Activated CD8-positive, alpha-beta memory T cell treated with anti-CD3 and anti-CD28 coated beads, Interleukin-2, amount 50 U/mL, for 1 hour (primary cell): ENCODE results near the gene TRAF3IP1.
"Not testable (repeated sequence)": the region's sequence is repeated elsewhere in the genome, so short reads cannot be mapped to it uniquely, and the experiment has no call there.

Source experiments
- DNase-seq: peaks from one replicate; pipeline ENCODE4 v3.0.0-alpha.2; 2020; ENCODE audit errors: extremely low read depth

Gene TRAF3IP1, protein sequence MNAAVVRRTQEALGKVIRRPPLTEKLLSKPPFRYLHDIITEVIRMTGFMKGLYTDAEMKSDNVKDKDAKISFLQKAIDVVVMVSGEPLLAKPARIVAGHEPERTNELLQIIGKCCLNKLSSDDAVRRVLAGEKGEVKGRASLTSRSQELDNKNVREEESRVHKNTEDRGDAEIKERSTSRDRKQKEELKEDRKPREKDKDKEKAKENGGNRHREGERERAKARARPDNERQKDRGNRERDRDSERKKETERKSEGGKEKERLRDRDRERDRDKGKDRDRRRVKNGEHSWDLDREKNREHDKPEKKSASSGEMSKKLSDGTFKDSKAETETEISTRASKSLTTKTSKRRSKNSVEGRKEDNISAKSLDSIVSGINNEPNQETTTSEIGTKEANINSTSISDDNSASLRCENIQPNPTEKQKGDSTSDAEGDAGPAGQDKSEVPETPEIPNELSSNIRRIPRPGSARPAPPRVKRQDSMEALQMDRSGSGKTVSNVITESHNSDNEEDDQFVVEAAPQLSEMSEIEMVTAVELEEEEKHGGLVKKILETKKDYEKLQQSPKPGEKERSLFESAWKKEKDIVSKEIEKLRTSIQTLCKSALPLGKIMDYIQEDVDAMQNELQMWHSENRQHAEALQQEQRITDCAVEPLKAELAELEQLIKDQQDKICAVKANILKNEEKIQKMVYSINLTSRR

DNA sequence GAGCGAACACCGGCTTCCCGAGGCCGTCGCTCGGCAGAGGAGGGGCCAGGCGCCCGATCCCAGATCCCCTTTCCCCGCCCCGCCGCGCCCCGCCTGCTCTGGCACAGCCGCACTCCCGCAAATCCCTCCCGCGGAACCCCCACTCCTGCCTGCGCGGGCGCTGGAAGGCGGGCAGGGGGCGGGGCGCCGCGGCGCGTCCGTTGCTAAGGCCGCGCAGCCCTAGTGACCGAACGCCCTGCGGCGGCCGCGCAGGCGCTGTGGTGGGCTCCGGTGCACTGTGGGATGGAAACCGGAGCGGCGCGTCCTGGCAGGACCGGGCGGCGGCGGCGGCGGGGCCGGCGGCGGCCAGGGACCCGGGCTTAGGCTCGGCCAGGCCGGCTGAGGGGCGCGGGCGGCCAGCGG lies at the start of gene TRAF3IP1:
Gene TRAF3IP1, plus strand, starts transcription at position 273 of the 402 bp plus-strand sequence. CDS start 145 bp downstream, outside the sequence.
- DNase-seq, result peak; percentile 42

DNA sequence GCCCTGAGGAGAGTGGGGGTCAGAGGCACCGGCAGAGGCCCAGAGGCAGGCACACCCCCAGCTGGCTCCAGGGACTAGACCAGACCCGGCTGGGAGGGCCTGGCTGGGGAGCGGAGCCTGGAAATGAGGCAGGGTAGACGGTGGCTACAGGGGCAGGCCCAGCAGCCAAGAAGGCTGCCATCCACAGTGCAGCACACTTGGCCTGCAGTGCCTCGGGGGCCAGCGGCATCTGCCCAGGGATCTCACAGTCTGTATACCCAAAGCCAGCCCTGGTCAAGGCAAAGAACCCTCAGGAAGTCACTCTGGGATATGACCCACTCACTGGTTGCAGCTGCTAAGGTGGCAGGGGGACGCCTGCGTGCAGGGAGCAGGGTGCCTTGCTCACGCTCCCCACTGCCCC lies 49.7 kb upstream of the TRAF3IP1 start:
- no peak for DNase-seq

DNA sequence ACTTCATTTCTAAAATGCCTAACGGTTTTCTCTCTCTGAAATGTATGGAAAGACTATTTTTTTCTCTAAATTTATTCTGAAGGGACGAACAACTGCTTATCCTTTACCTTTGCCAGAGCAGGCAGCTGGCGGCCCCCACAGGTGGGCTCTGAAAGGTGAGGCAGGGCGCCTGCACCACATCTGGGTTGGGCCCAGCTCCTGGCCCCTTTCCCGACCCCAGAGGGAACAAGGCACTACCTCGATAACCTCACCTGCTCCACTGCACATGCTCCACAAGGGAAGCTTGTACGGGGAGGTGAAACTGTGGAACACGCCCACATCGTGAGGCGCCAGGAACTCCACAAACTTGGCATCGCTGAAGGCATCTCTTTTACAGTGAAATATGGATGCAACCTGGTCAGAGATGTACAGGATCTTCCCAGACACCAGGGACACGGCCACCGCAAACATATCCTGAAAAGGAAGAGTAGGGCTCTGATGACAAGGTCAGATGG lies 49.2 kb upstream of the TRAF3IP1 start:
- no peak for DNase-seq

DNA sequence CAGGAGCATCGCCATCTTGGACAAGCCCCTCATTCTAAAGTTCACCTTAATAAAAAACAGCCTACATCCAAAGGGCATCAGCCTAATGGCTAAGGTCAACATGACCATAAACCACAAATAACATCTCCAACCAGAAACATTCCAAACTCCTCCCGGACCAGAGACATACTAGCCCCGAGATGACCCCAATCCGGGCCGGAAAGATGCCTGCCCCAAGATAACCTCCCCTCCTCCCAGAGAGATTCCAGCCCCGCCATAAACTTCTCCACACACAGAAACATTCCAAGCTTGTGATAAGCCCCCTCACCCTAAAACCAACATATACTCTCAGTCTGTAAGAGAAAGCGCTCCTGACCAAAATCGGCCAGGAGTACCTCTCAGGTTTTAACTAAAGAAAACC lies 48.6 kb upstream of the TRAF3IP1 start:
- not testable (repeated sequence) for DNase-seq

DNA sequence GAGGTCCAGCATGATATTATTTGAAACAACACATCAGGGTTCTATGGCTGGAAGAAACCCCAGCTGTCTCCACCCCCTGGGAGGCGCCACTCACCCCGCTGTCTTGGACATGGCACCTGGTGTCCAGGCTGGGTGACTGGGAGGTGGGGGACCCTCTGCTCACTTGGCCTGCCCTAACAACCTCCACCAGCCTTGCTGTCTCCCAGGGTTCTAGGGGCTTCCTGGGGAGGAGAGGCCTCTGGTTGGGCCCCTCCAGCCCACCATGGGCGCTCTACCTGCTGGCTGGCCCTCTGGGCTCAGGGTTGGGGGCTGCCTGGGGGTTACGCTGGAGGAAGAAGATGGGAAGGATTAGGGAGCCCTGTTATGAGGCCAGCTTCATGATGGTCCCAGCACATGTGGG lies 48.2 kb upstream of the TRAF3IP1 start:
- no peak for DNase-seq

DNA sequence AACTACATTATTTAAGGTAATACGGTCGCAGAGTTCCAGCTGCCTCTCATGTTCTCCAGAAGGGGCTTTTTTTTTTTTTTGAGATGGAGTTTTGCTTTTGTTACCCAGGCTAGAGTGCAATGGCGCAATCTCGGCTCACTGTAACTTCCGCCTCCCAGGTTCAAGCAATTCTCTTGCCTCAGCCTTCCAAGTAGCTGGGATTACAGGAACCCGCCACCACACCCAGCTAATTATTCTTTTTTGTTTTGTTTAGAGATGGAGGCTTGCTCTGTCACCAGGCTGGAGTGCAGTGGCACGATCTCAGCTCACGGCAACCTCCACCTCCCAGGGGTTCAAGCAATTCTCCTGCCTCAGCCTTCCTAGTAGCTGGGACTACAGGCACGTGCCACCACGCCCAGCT lies 46.9 kb upstream of the TRAF3IP1 start:
- not testable (repeated sequence) for DNase-seq

DNA sequence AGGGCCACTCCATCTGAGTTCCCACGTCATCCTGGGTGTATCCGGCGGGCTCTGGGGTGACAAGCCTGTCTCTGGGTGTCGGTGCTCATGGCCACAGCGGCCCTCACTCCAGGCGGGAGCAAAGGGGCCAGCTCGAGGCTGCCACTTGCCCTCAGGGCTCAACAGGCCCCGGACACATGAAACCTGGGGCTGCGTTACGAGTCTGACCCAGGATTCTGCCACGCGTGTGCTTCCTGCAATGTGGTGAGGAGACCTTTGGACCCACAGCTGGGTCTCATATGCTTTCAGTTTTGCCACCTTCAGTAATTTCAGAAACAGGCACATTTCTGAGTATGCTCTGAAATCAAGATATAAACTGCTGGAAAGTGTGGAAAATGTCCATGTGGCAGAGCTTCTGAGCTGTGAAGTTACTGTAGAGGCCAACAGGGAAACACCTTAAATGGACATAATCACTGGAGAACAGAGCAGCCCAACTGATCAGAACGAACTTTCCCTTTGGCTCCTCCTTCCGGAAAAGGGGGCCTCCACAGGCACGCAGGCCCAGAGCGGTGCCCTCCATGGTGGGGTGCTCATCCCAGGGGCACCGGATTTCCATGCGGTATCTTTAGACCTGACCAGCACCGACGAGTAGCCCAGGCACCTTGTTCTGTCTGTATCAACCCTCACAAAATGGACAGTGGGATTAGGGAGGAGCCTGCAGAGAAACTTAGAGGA lies 46.0 kb upstream of the TRAF3IP1 start:
- no peak for DNase-seq

DNA sequence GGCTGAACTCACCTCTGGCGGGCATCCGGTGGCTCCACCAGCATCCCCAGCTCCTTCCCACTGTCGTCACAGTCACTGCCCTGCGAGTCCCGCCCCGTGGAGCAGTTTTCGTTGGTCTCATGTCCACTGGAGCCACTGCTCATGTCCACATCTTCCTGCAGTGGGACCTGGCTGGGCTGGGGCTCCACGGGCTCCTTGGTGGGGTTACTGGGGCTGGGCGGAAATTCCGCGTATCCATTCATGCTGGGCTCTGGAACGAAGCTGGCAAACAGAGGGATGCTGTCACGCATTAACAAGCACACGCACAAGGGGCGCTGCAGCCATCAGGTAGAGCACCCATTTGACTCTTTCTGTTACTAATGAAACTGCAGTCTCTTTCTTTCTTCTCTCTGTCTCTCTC lies 42.6 kb upstream of the TRAF3IP1 start:
- no peak for DNase-seq

DNA sequence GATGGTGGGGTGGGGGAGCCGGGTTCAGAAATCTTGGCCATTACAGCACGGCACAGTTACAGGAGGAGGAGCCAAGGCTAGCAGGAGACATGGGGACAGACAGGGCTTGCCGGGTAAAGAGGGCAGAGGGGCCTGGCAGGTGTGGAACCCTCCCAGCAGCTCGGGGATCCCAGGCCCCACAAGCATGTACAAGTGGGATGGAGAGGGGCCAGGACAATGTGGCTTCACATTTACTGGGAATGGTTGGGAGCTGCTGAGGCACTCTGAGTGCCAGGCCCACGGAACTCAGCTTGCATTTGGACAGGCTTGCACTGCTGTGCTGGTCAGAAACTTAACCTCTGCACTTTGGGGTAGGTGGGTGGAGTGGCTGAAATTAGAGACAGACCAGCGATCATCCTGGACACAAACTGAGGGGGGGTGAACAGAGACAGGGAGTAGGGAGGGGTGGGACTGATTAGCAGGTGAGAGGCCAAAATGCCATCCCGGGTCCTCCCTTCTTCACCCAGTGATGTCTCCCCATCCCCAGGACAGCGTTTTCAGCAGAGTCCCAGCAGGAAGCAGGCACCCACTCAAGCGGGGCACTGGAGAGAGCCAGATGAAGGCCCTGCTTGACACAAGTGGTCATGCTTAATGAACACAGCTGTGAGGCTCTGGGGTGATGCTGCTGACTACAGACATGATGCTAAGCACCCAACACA lies 41.5 kb upstream of the TRAF3IP1 start:
- DNase-seq, result no peak

DNA sequence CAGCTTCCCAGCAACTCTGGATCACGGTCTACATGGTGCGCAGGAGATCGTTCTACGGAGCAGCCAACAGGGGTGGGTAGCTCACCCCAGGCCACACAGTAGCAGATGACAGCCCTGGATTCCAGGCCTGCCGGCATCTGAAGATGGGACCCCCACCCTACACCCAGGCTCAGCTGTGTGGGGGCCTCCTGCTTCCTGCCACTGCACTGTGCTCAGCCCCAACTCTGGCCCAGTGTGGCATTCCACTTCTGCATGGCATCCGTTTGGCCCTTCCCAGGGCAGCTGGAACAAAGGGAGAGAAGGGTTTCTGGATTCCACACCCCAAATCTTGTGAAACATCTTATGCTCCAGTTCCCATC lies 41.0 kb upstream of the TRAF3IP1 start:
- DNase-seq, result no peak

DNA sequence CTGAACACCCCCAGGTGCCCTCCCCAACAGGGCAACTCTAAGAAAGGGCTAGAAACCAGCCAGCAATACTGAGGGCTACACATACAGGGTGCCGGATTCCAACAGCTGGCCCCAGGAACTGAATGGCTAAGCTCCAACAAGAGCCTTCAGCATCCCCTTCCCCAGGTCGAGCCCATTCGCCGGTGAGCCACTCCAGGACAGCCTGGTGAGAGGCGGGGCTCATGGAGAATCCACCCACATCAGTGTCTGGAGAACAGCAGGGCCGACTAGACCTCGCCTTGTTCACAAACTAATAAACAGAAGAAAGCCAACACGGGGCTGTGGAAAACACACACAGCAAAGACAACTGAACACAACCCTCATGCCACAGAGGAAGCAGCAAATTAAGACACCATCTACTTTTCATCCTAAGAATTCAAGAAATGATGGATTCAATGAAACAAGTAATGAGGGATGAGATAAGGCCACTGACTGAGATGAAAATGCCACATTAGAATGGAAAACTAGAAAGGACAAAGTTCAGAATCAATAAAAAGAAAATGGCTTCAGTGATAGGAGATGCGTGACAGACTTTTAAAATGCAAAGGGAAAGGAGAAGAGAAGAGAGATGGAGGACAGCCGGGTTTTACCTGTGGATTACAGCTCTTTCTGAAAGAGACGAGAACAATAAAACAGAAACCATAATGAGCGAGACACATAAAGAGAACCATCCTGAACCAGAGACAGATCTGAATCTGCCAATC lies 40.1 kb upstream of the TRAF3IP1 start:
- DNase-seq, result no peak

DNA sequence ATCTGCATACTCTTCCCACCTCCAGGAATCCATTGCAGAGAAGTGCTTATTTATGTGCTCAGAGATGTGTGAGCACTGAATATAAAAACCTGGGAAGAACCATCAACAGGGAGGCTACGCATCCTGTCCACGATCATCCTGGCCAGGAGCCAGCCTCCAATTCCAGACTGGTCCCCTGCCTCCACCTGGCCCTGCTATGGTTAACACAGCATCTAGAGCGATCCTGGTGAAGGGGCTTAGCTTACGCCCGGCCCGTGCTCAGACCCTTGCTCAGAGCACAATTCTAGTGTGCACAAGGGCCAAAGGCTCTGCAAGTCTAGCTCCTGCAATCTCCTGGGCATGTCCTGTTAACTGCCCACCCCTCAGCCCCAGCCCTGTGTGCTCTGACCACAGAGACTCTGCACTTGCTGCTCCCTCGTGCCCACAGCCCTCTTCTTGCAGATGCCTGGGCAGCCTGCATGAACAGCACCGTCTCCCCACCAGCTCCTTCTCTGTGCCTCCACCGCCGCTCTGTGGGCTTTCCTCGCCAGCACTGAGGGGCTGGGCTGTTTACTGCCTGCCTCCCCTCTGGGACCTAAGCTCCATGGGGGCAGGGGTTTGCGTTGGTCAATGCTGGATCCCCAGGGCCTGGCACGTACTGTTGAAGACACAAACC lies 38.4 kb upstream of the TRAF3IP1 start:
- DNase-seq, result no peak

DNA sequence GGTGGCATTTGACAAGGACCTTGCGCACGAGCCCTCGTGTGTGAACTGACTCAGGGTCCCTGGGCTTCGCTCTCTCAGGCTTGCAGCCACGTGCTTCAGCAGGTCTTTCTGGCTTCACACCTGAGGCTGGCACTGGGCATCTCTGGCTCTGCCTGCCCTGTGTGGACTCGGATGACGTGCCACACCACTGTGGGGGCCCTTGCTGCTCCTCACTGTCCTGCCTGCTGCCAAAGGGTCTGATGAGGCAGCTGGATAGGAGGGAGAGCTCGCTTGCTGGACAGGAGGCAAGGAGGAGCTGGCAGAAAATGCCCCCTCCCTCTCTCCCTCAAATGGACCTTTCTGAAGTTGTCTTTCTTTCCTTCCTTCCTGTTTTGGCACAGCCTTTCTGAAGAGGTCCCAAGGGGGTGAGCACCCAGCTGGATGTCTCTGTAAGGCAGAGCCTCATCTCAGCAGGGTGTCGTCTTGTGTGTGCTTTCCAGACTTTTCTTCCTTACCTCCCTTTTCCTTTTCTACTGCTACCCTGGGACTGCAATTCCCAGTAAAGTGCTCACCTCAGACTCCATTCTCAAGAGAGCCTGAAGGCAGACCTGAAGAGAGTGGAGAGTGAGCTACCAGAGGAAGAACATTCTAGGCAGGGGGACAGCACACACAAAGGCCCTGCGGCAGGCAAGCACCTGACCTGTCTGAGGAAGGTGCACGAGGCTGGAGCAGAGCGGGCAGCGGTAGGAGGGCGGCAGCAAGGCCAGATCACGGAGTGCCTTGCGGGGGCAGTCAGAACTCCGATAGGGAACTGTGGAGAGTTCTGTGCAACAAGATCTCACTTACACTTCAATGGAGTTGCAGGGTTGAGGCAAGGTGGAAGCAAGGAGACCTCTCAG lies 37.2 kb upstream of the TRAF3IP1 start:
- no peak for DNase-seq

DNA sequence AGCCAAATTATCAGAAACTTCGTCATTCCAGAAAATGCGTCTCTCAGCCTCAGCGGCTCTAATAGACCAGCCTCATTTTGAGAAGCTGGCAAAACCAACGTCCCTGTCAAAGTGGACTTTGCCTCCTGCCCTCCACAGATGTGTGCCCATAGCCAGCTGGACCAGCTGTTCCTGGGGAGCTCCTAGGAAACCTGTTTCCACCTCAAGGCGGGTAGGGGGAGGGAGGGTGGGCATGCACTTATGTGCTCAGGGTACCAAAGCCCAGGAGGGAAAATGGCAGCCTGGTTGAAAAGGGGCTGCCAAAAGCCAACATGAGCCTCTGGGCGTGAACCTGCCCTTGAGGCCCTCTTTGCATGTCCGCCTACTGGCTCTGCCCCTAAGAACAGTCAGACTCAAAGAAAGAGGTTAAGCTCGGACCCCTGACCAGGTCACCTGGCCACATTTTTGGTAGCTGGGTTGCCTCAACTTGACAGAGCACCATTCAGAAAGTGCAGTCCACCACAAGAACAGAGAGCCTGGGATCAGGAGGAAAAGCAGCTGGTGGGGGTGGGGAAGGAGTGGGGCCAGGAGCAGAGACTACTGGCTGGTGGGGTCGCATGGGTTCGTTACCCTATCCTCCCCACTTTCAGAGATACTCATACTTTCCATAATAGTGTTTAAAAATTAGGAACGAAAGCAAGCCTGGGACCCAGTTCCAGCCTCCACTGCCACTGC lies 35.4 kb upstream of the TRAF3IP1 start:
- no peak for DNase-seq

DNA sequence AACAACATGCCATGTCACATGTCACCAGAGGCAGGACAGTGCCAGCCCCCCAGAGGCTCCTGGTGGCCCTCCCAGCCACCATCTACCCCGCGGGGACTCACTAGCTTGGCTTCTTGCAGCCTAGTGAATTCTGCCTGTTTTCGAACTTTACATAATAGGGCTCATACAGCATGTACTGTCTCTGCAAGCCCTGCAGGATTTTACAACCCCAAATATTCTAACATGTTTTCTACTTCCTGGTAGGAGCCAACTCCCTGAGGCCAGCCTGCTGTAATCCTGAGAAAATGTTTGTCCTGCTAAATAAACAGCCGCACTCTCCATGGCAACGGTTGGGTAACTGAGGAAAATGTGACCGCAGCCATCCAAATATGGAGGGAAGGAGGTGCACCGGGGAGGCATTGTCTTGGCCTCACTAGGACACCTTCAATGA lies 34.6 kb upstream of the TRAF3IP1 start:
- DNase-seq, result no peak

DNA sequence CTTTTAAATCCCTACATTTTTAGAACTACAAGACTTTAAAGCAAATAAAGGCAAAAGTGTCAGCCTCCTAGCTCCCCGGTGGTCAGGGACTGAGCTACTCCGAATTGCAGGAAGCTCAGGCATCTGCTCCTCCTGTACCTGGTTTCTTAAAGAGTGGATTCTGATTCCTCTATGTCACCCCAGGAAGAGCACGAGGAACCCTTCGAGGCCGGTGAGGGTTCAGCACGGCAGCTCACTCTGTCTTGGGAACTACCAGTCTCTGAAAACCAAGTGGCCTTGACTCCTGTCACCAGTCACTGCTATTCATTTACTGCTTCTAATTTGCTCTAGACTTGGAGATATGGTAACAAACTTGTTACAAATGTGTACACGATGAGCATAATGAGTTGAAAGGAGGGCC lies 34.2 kb upstream of the TRAF3IP1 start:
- no peak for DNase-seq

DNA sequence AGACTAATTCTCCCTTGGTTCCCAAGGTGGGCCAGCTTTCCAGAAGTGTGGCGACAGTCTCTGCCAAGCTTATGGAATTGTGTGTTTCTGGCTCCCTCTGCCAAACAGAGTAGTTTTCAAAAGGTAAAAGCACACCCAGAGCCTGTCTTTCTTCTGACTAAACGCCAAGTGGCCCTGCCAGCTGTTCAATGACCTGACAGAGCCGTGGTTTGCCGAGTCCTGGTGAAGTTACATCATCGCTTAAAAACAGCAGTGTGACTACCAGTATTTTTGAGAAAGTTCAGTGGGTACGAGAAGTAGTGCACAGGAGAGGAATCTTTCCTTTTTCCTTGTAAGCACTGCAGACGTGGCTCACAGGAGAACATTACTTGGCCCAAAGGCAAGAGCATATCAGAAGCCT lies 33.8 kb upstream of the TRAF3IP1 start:
- no peak for DNase-seq

DNA sequence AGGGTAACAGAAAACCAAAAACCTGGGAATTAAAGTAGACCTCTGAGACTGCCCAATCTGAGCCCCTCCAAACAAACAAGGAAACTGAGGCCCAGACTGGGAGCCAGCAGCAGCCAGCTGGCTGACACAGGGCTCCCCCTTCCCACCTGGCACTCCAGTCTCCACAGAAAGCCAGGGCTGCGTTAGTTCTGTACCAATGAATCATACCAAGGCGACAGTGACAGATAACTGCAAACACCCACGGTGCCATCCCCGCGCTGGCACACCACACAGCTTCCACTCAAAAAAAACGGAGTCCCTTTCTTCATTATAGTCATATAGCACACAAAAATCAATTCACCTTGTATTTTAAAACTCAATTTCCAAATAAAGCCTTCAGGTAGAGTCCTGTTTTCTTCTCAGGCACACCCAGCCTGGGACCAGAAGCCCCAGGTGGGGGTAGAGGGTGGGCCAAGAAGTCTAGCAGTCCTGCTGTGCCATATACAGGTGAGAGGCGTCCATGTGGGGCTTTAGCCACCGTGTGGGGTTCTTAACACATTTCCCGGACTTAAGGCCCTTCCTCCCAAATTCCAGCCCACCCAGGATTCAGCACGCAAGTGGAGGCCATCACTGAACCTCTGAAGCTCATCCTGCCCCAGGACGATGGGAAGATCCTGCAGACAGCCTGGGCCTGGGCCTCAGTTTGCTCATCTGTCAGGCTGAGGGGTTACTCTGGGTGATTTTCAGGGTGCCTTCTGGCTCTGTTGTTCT lies 33.2 kb upstream of the TRAF3IP1 start:
- no peak for DNase-seq
